Hematopoietic multipotent progenitor cell treated with erythropoietin and hydrocortisone succinate and interleukin-3 and kit ligand, for 6 days (in vitro differentiated cells): ENCODE results near the gene ELAVL3.
"Not testable (repeated sequence)": the region's sequence is repeated elsewhere in the genome, so short reads cannot be mapped to it uniquely, and the experiment has no call there.

Source experiments
- DNase-seq: peaks from one replicate; pipeline ENCODE4 v3.0.0-alpha.2; 2015

ELAVL3 gene

DNA sequence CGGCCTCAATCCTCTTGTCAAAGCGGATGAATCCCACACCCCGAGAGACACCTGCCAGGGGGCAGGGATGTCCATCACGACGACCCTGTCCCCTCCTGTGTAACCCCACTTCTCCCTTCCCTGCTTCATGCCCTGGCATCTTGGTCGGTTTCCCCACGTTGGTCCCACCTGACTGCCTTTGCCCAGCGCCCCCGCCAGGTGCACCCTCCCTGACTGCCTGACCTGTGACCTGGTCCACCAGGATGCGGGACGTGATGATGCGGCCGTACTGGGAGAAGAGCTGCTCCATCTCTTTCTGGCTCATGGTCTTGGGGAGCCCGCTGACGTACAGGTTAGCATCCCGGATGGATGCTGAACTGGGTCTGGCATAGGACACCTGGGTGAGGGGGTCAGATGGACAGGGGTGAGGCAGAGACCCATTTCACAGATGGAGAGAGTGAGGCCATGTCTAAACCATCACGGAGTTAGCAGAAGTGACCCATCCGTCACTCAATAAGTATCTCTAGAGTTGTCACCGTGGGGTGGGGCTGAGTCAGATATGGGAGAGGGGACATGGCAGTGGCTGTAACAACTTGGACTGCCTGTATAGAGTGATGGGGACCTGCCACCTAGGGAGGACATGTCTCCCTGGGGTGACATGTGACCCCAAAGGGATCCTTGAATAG is 22.5 kb downstream of the ELAVL3 start:
- no peak for DNase-seq

DNA sequence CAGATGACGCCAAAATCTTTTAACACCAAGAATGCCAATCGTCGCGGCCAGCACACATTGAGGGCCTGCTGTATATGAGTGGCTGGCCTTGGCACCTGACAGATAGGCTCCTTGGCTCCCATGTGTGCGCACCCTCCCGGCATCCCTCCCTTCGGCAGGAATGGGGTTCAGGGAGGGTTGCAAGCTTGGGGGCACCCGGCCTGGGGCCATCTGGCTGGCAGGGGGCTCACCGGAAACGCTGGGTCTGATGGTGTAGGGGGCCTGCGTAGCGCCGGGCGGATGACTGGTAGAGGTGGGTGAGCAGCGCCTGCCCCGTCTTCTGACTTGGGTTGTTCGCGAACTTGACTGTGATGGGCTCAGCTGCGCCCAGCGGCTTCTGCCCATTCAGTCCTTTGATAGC is 23.0 kb downstream of the ELAVL3 start:
- no peak for DNase-seq

DNA sequence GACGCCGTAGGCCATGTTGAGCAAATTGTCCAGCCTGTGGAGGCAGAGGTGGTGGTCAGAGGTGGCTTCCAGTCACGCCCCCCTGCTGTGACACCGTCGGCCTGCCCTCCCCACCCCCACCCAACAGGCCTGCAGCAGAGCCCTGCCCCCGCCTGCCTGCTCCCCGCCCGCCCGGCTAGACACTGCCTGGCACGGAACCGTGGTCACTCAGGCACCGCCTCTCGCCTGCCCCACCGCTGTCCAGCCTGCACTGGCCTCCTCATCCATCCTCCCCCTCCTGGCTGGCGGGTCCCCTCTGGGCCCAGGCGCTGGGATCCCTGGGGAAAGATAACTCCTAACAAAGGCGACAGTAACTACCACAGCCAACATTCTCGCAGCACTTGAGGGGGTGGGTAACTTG is 23.7 kb downstream of the ELAVL3 start:
- no peak for DNase-seq

DNA sequence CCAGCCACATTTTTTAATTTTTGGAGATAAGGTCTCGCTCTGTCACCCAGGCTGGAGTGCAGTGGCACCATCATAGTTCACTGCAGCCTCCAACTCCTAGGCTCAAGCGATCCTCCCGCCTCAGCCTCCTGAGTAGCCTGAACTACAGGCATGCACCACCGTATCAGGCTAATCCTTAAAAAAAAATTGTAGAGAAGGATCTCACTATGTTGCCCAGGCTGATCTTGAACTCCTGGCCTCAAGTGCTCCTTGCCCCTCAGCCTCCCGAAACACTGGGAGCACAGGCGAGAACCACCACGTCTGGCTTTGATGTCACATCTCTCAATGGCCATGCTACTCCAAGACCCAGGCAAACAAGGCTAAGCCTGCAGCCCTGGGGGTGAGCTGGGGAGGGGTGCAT is 24.2 kb downstream of the ELAVL3 start:
- no peak for DNase-seq

DNA sequence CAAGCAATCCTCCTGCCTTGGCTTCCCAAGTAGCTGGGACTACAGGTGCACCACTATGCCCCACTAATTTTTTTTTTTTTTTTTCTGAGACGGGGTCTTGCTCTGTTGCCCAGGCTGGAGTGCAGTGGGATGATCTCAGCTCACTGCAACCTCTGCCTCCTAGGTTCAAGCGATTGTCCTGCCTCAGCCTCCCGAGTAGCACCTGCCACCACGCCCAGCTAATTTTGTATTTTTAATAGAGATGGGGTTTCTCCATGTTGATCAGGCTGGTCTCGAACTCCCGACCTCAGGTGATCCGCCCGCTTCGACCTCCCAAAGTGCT is 25.7 kb downstream of the ELAVL3 start:
- not testable (repeated sequence) for DNase-seq

DNA sequence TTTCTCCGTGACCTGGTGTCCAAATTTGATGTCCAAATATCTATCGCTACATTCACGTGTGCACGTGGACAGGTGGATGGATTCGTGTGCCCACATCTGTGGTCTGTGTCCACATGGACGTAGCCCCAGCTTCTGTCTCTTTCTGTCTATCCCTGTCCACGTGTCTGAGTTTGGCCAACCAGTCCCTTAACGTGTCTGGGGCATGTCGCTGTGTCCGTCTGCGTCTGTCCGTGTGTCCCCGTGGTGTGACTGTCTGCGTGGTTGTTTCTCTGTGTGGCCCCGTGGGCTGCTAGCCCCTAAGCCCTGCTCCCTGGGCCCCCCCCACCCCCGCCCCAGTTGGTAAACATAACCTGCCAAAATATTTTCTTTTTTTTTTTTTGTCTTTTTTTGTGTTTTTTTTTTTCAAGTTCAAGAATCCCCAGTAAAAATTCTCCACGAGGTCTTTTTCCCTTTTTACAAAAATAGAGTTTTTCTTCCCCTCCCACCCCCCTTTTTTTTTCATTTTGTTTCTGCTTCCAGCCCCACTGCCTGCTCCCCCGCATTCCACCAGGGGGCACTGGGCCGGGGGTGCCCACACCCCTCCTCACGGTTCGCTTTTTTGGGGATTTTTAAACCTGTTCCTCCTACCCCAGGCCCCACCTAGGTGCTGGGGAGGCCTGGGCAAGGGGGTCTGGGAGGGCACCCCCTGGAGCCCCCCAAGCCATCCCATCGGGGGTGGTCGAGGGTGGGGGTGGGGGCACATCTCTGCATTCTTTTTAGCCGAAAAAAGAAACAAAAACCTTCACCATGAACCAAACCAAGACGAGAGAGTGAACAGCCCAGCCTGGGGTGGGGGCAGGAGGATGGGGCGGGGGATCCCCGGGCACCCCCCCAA is 27.1 kb downstream of the ELAVL3 start:
- peak; percentile 28 for DNase-seq

DNA sequence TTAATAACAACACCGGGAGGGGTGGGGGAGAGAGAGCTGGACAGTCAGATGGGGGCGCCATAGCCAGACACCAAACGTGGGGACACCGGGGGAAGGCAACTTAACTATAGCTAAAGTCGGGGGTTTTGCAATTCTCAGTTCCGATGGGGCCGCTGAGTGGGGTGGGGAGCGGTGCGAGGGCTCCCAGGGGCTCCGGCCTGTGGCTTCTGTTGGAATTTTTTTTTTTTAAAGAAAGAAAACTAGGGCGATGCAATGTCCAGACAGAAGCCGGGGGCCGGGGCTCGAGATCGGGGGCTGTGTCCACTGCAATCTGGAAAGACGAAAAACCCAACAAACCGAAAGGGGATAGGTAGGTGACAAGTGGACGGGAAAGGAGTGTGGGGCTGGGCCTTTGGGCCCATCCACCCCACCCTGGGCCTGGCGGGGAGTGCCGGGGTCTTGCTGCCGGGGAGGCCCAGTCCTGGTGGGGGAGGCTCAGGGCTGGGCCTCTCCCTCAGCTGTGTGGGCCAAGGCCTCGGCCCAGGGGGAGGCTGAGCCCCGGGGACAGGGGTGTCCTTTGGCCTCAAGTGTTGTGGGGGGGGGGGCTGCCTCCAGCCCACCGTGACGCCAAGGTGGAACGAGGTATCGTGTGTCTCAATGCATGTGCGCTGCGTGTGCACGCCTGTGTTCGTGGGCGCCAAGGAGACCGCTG is 28.1 kb downstream of the ELAVL3 start:
- peak; percentile 33 for DNase-seq

DNA sequence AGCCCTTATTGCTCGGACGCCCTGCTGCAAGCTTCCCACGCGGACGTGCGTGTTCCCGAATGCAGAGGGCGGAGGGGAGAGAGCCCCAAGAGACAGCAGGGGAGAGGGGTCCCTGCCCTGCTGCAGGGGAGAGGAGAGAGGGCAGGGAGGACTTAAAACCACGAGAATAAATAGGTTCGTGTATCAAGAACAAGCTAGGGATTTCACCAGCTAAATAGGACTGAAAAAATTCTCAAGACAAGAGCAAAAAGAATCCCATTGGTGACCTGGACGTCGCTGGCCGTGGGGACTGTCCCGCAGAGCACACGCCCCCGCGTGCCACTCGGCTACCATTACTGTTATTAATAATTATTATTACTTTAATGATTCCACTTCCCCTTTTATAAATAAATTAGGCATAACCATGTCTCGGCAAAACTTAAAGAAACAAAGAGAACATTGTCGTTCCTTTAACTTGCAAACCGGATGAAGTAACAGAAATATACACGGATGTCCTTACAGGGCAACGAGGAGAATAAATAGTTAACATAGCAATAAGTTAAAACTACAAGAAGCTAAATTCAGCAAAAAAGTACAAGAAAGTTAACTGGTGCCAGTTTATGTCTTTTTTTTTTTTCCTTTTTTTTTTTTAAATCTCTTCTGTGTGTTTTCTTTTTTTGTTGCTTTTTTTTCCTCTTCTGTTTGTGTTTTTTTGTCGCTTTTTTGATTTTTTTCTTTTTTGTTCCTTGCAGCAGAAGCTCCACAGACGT is 28.8 kb downstream of the ELAVL3 start:
- no peak for DNase-seq

DNA sequence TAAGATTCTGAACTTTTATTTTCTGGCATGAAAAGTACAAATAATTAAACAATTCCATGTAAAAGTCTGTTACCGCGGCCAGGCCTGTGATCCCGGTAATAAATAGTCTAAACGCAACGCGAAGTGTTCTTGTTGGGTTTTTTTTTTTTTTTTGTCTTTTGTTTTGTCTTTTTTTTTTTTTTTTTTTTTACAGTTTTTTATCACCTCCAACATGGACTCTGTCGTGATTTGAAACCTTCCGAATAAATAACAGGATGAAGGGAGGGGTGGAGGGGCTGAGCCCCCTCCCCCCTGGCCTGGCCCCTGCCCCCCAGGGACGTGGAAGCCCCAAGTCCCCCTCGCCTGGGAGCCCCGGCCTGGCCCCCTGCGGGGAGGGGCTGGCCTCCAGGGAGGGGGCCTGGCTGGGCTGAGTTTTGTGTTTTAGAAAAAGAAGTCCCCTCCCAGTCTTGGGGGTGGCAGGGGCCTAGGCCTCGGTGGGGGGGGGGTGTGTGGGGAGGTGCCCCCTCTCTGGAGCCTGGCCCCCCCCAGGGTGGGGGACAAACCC is 29.4 kb downstream of the ELAVL3 start:
- no peak for DNase-seq

DNA sequence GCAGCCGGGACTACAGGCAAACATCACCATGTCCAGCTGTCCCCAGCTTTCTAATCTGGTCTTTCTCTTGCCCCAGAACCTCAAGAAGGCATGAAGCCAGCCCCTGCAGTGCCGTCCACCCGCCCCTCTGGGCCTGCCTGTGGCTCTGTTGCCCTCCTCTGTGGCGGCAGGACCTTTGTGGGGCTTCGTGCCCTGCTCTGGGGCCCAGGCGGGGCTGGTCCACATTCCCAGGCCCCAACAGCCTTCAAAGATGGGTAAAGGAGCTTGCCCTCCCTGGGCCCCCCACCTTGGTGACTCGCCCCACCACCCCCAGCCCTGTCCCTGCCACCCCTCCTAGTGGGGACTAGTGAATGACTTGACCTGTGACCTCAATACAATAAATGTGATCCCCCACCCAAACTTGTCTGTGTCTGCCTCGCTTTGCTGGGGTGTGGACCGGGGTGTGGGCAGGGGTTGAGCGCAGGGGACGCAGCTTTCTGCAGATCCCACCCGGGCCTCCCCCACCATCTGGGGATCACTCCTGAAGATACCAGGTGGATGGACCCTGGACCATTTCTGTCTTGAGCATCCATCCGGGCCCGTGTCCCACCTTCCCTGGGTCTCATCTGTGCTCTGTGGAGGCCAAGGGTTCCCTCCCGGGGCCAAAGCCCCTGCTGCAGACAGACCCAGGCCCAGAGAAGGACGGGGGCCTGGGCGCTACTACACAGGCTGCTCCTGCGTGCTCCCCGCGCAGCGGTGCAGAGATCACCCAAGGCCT is 30.1 kb downstream of the ELAVL3 start:
- no peak for DNase-seq

DNA sequence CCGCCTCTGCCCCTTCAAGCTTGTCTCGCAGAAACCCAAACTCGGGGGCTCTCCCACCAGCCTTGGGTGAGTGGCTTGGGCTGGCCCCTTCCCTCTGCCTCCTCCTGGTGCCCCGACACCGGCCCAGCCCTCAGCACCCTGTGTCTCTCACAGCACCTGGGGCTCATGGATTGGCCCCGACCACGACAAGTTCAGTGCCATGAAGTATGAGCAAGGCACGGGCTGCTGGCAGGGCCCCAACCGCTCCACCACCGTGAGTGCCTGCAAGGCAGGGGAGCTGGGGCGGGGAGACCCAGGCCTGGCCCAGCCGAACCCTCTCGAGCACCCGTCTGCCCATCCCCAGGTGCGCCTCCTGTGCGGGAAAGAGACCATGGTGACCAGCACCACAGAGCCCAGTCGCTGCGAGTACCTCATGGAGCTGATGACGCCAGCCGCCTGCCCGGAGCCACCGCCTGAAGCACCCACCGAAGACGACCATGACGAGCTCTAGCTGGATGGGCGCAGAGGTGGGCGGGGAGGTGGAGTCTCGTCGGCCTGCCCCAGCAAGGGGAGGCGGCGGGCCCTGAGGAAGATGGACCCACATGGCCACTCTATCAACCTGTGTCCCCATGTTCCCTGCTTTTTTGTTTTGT is 31.8 kb downstream of the ELAVL3 start:
- no peak for DNase-seq

DNA sequence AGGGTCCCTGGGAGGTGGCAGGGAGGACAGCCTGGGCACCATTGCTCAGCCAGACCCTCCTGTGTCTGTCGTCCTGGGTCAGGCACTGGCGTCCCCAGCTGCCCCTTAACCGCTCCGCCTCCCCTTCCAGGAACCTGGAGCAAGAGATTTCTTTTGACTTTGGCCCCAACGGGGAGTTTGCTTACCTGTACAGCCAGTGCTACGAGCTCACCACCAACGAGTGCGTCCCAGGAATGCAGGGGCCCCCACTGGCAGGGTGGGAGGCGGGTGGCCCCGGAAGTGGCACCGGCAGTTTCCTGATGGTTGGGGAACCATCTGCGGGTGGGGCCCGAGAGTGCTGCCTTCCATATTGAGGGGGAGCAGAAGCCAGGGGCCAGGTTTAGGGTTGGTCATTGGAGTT is 32.4 kb downstream of the ELAVL3 start:
- DNase-seq = no peak

DNA sequence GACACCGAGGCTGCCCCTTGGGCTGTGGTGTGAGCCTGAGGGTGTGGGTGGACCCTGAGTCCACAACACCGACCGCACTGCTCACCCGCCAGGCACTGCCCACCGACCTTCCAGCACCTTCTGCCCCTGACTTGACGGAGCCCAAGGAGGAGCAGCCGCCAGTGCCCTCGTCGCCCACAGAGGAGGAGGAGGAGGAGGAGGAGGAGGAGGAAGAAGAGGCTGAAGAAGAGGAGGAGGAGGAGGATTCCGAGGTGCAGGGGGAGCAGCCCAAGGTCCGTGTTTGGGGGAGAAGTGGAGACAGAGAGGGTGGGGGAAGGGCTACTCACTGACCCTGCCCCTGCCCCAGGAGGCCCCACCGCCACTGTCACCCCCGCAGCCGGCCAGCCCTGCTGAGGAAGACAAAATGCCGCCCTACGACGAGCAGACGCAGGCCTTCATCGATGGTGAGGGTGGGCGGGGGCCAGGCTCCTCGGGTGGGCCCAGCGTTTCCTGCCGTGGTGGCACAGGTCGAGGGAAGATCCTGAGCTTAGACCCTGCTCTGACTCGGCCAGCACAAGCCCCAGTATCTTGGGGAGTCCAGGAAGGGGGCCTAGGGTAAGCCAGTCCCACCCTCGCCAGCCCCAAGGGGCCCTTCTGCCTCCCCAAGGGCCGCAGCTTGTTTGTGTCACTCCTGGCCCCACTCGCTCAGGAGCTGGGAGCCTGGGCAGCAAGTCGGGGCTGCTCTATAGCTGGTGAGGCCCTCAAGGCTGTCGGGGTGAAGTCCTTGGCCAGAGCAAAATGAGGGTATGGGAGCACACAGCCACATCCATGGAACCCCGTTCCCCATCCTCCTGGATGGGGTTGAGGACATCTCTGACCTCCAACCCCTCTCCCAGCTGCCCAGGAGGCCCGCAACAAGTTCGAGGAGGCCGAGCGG is 33.2 kb downstream of the ELAVL3 start:
- DNase-seq = no peak

DNA sequence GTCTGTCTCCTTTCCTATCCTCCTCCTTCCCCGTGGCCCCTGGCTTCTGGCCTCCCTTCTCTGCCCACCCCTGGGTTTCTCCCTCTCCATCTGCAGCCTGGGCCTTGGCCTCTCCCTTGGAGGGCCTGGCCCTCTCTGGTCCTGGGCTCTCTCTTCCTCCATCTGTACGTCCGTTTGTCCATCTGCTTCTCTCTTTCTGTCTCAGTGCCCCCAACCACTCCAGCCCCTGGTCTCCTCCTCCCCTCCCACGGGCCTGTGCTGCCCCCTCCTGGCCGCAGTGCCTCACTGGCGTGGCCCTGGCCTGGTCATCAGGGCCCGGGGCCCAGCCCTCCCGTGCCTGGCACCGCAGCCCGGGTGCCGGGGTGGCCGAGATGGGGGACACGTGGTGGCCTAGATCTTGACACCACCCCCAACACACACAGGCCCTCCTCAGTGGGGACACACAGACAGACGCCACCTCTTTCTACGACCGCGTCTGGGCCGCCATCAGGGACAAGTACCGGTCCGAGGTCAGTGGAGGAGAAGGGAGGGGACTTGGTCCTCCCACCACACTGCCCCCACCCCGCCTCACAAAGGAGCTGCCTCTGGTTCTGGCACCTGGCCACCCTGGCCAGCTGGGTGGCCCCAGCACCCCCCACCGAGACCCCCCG is 34.1 kb downstream of the ELAVL3 start:
- peak; percentile 61 for DNase-seq

DNA sequence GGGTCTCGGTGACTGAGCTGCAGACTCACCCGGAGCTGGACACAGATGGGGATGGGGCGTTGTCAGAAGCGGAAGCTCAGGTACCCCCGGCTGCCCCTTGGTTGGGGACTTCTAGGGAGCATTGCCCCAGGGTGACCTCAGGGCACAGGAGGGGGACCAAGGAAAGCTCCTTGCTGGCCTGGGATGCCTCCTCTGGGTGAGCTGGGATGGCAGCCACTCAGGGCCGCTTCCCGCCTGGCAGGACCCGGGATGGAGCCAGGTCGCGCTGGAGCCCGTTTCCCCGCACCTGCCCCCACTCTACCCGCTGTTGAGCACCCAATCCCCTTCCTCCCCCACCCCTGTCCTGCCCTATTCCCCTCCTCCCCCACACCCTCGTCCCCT is 34.6 kb downstream of the ELAVL3 start:
- DNase-seq = no peak

DNA sequence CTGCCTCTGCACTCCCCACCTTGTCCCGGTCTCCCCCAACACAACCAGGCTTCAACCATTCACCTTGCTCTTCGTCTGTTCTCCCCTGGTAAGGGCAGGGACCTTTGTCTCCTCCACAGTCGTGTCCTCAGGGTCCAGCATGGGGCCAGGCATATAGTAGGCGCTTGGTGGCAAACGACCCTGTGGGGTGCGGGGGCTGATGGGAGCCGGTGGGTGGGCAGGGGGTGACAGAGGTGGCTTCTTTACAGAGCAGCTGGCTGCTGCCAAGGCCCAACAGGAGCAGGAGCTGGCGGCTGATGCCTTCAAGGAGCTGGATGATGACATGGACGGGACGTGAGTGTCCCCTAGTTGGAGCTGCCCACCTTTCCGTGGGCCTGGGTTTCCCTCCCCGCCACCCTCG is 35.7 kb downstream of the ELAVL3 start:
- DNase-seq = no peak

DNA sequence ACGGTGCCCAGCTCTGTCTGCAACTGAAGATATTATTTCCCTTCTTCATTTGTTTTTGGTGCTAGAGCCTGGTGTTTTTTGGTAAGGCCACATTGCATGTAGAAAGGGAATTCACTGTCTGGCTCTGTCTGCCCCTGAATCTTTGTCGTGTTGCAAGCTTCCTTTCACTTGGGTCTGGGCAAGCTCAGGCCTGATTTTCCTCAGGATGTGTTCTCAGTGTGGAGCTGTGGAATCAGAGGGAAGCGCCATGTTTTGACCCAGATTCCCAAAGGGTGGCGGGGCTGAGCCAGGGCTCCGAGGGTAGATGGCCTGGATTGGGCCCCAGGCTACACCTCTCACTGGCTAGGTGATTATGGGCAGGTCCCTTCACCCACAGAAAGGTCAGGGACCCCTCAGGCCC is 36.8 kb downstream of the ELAVL3 start:
- no peak for DNase-seq

DNA sequence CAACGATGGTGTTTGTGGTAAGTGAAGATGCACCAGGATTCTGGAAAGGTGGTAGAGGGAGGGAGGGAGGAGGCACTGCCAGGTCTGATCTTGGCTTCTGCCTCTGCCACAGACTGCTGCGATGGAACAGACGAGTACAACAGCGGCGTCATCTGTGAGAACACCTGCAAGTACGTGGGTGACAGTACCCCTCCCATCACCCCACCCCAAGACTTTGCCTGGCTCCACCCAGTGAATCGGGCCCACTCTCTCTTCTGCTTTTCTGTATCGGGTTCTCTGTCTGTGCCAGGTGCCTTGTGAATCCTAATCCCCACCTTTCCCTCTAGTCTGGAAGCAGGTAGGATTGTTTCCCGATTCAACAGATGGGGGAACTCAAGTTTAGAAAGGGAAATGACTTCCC is 42.9 kb downstream of the ELAVL3 start:
- no peak for DNase-seq

DNA sequence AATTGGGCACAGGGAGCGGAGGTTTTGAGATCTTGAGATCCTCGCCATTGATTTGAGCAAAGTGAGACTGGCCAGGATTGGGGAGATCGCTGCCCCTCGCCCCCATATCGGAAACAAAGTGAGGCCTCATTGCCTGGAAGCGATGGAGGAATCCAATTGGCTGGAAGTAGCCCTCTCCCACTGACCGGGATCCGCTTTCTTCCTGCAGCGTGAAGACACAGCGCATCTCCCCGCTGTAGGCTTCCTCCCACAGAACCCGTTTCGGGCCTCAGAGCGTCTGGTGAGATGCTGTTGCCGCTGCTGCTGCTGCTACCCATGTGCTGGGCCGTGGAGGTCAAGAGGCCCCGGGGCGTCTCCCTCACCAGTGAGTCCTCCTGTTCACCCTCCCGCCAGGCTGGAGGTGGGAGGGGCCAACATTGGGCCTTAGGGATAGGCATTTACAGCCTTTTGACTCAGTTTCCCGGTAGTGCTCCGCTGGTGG is 45.0 kb downstream of the ELAVL3 start:
- DNase-seq = peak; percentile 55
